ENCODE measurements around the gene GPATCH1.

GRCh38 chr19:33139165-33139564, 58.2 kb downstream of the GPATCH1 start:
- TF ChIP-seq CTCF (IDR thresholded peaks at IDR 0.05; ENCODE audit: low read depth, low read length, poor library complexity, severe bottlenecking): no peak
- no peak for TF ChIP-seq EZH2phosphoT487 (IDR thresholded peaks at IDR 0.05; ENCODE audit: borderline replicate concordance, low read length)
